Measurements from ENCODE around the gene C5orf63.

DNA sequence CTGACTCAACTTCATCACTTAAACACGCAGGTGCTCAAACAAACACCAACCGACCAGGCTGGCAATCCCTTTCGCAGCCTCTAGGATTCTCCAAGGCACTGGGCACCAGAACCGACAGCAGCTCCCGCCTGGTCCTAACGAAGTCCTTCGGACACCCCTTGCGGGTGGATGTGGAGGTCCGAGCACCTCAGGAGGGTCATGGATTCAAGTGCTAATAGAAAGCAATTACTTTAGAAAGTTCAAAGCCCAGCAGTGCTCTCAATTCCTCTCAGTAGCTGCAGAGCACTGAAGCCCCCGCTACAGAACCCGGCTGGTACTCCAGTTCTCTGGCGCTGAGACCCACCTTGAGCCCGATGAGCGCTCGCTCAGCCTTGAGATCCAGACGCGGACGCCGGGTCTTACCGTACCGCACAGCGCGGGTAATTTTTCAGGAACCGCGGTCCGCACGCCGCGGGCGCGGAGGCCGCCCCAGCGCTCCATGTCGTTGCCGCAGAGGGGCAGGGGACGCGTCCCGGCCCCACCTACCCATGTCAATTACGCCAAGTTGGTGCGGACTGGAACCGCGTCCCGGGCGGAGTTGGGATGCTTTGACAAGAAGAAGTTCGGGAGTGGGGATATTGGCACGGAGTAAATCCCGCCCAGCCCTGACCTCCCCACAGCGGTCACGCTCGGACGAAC lies 43.6 kb downstream of the C5orf63 start:
- TF ChIP-seq, protein P1, sequence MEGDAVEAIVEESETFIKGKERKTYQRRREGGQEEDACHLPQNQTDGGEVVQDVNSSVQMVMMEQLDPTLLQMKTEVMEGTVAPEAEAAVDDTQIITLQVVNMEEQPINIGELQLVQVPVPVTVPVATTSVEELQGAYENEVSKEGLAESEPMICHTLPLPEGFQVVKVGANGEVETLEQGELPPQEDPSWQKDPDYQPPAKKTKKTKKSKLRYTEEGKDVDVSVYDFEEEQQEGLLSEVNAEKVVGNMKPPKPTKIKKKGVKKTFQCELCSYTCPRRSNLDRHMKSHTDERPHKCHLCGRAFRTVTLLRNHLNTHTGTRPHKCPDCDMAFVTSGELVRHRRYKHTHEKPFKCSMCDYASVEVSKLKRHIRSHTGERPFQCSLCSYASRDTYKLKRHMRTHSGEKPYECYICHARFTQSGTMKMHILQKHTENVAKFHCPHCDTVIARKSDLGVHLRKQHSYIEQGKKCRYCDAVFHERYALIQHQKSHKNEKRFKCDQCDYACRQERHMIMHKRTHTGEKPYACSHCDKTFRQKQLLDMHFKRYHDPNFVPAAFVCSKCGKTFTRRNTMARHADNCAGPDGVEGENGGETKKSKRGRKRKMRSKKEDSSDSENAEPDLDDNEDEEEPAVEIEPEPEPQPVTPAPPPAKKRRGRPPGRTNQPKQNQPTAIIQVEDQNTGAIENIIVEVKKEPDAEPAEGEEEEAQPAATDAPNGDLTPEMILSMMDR (IDR thresholded peaks at IDR 0.05) = peak in 5 of 6 experiments; percentile 13 to 65 (median 52)
- peak in 1 of 2 donors; percentile 14 for TF ChIP-seq POLR2A (IDR thresholded peaks at IDR 0.05)

Measured in Peyer's patch (tissue), 4 donors.